Measurements from ENCODE around the gene HDAC7.

The HDAC7 gene

DNA sequence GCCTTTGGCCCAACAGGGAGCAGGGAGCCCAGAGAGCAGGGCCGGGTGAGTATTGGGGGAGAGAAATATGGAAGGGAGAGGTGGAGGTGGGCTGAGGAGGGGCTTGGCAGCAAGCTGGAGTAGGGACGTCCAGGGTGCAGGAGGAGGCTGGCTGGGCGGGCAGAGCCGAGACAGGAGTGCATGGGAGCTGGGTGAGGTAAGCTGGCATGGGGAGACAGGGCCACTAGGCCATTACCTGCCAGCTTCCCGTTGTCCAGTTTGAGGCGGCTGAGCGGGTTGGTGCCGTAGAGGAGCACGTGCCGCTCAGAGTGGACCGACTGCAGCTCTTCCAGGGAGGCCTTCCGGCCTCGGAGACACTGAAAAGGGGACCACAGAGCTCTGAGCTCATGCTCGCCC lies 28.4 kb downstream of the HDAC7 start:
- no peak for DNase-seq

GRCh38 chr12:47790676-47791350 lies 28.9 kb downstream of the HDAC7 start:
- DNase-seq = no peak

GRCh38 chr12:47789712-47790489 lies 29.8 kb downstream of the HDAC7 start:
- no peak for DNase-seq

DNA sequence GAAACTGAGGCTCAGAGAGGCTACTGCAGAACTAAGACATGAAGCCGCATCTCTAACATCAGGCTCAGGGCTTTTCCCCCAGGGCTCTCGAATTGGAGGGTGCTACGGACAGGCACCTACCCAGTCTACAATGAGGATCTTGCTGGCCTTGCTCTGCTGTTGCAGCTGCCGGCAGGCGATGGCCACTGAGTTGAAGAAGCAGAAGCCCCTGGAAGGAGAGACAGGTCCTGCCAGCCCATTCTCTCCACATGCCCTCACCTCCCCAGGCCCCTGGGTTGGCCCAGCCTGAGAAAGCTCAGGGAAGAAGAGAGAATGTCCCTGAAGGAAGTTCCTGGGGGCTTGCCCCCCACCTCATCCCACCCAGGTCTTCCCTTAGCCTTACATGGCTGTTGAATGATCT lies 30.6 kb downstream of the HDAC7 start:
- DNase-seq = no peak

- DNase-seq = no peak
These were observed 31.9 kb downstream of the HDAC7 start for GRCh38 chr12:47787596-47788319.

DNA sequence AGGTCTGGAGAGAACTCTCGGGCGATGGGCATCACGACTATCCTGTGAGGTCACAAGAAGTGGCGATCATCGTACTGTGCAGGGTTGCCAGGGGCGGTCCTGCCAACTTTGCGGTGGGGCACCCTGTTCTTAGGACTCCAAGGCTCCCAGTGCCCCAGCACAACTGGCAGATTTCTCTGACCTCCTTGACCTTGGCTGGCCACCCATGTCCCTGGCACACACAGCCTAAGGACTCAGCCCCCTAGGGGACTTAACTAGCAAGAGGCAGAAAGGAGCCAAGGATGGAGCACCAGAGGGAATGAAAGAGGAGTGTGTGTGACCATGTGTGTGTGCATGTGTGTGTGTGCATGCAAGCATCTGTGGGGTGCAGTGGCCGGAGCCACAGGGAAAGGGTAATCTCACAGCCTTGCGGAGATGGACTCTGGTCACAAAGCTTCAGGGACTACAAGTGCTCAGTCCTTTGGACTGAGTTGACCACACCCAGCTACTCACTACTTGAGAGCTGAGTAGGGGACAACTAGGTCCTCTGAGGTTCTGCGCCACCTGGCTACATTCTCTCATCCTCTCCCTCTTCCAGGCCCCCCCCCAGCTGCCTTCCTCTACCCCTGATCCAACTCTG lies 32.9 kb downstream of the HDAC7 start:
- no peak for DNase-seq

GRCh38 chr12:47785887-47786661 lies 33.6 kb downstream of the HDAC7 start:
- no peak for DNase-seq

GRCh38 chr12:47785036-47785886 lies 34.4 kb downstream of the HDAC7 start:
- DNase-seq = no peak

DNA sequence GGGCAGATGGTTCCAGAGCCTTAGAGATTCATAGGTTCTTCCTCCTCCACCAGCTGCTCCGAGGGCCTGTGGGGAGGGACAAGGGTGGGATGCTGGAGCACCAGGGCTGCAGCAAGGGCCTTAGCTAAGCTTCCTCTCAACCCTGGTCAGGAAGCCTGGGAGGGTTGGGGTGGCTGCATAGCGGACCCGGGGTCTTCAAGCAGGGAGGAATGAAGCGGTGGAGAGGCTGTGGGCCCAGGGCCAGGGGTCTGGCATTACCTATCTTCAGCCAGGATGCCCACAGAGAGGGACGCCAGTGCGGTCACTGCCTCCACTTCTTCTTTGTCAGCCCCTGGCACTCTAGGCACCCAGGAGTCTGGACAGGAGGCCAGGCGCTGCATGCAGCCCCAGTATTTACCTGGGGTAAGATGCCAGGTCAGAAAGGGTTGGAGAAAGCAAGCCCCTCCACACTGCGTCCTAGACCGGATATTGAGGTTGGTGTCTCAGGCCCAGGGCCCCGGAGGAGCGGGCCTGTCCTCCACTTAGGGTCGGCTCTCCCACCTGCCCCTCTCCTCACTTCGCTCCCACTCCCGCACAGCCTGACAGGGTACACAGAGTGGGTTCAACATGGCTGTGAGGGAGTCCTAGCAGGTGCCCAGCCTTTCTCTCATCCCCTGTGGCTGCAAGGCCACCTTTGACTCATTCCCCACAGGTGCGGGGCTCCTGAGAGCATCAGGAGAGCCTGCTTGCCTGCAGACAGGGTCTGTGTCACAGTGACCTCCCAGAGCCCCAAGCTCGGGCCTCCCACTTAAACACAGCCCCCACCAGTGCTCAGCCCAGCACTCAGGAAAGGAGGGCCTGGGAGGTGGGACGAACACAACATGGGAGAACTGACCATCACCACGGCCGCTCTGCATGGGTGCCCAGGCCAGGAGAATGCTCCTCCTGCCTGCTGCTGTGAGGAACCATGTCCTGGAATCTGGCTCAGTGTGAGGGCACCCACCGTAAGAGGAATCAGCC lies 35.6 kb downstream of the HDAC7 start:
- DNase-seq = no peak

DNA sequence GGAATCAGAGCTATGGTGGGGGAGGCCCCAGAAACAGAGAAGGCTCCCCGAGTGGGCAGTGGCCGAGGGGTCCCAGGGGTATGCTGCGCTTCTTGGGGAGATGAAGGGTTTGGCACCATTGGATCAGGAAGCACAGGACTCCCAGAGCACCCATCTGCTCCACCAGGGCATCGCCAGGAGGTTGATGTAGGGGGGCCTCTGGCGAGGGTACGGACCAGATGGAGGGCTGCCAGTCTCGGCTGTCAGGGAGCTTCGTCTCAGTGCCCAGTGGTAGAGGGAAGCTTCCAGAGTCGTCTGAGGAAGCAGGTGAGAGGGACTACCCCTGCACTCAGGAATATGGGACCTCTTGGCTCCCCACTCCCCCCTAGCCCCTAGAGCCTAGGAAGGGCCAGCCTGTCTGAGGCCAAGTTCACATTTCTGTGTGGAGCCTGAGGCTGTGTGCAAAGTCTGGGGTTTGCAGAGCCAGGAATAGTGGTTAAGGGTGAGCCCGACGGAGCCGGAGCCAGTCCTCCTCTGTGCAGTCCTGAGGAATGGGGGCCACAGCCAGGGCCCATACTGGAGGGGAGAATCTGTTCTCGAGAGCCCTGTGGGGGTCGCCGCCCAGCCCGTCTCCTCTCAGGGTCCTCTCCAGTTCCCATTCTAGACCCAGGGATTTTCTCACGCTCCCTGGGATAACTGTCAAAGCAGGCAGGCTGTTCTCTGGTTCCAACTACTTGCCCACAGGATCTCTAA lies 36.5 kb downstream of the HDAC7 start:
- no peak for DNase-seq

DNA sequence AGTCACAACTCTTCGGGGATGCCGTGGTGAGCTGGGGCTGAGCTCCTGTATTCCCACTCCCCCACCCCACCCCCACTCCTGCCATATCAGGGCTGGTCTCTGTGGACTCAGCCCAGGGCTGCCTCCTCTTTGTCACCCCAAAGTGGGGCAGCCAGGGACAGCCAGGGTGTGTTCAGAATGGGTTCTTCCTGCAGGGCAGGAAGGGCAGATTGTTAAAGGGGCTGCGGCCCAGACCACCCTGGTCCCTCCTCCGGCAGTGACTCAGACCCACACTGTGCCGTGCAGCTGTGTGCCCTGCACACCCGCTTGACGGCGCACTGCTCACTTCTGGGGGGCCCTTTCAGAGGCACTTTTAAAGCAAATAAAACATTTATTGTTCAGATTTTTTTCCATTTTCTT lies 37.3 kb downstream of the HDAC7 start:
- DNase-seq = no peak

- no peak for DNase-seq
These were observed 38.0 kb downstream of the HDAC7 start for GRCh38 chr12:47781479-47782371.

DNA sequence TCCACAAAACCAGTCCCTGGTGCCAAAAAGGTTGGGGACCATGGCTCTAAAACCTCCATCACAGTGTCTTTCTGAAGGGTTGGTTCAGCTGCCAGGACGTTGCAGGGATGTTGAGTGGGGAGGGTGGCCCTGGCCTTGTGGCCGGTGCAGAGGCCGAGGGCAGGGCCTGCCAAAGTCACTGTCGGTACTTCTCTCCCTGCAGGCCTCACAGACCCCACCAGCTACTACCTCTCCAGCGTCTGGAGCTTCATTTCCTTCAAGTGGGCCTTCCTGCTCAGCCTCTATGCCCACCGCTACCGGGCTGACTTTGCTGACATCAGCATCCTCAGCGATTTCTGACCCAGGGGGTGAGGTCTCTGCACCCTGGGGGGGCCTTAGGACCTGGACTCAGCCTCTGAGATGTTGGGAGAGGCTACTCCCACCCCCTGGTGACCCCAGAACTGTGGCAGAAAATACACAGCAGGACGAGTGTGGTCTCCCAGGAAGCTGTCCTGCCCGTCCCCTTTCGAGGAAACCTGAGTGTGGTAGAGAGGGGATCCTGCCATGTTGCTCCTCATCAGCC lies 39.7 kb downstream of the HDAC7 start:
- no peak for DNase-seq

- peak; percentile 91 to 95 (median 92) for DNase-seq
These were observed 40.3 kb downstream of the HDAC7 start for GRCh38 chr12:47779301-47779942.

DNA sequence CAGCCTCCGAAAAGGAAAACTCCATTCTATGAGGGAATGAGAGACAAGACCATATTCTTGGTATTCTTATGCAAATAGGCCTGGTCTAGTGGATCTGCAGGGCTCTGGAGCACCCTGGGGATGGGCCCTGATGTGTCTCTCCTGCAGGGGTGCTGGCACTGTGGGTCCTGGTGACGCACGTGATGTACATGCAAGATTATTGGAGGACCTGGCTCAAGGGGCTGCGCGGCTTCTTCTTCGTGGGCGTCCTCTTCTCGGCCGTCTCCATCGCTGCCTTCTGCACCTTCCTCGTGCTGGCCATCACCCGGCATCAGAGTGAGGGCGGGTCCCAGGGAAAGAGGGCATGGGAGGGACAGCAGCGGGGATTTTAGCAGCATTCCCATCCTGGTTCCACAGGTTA lies 40.8 kb downstream of the HDAC7 start:
- DNase-seq = no peak

DNA sequence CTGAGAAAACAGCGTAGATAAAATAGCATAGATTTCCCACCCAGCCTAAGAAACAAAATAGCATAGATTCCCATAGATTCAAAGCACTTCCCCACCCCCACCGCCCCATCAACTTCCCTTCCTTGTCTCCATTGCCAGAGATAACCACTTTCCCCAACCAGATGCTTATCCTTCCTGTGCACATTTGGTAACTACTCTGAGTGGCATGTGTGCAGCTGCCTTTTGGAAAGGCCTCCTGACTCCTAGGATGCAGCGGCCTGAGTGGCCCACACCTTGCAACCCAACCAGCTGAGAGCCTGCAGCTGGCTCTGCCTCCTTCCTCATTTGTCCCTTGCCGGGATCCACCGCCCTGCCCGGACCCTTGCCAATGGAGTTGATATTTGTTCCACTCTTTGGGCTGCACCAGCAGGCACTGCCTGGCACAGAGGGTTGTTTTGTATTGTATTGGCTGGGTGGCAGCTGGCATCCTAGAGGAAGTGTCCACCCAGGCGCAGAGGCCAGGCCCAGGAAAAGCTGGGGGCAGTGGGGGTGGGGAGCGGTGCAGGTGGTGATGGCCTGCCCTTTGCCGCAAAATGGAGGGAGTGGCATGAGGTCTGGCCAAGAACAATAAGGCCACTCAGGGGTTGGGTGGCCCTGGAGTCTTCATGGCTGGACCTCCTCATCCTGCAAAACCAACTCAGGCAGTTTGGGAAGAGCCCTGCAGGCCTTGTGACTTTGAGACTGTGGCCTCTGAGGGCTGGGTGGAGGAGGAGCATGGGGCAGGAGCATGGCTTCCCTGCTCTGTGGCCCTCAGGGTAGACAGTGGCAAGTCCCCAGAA lies 41.8 kb downstream of the HDAC7 start:
- DNase-seq = no peak

- no peak for DNase-seq
These were observed 42.6 kb downstream of the HDAC7 start for GRCh38 chr12:47777151-47777550.

Measured in activated naive CD4-positive, alpha-beta T cell (primary cell).